Astrocyte (in vitro differentiated cells and primary cell): ENCODE measurements around the gene SARNP. TPM values are rescaled to one million over a fixed set of nuclear protein-coding genes. Genes with fewer than 3 reads are reported as not detected.
A peak's percentile ranks its signal among the peaks of the same experiment; 100 is the strongest.

Experiments used
- DNase-seq: peaks from one replicate; pipeline ENCODE4 v3.0.0-alpha.2; 2010; ENCODE audit warnings: low read depth
- FAIRE-seq: peaks from 2 replicates; lab custom pipeline; 2011; peaks lifted over from hg19 to GRCh38; lab: Jason Lieb, UNC
- H2AFZ ChIP-seq: 2 replicates; pipeline ENCODE4 v1.6.0; 2012; ENCODE audit warnings: low read depth, low read length, inconsistent platforms
- H3K27ac ChIP-seq: 2 replicates; pipeline ENCODE4 v1.5.1; 2011; ENCODE audit warnings: low read depth, low read length, inconsistent platforms
- H3K27me3 ChIP-seq: 2 replicates; pipeline ENCODE4 v1.6.0; 2011; ENCODE audit warnings: low read length, inconsistent platforms; ENCODE audit not compliant: insufficient read depth
- H3K36me3 ChIP-seq: 2 replicates; pipeline ENCODE4 v1.5.1; 2011; ENCODE audit warnings: low read length, inconsistent platforms; ENCODE audit not compliant: insufficient read depth
- H3K4me1 ChIP-seq: 2 replicates; pipeline ENCODE4 v1.5.1; 2011; ENCODE audit warnings: low read length, inconsistent platforms; ENCODE audit not compliant: insufficient read depth
- H3K4me2 ChIP-seq: 2 replicates; pipeline ENCODE4 v1.6.0; 2012; ENCODE audit warnings: low read length, inconsistent platforms
- H3K4me3 ChIP-seq: 2 replicates; pipeline ENCODE4 v1.5.1; 2011; ENCODE audit warnings: low read depth, mild to moderate bottlenecking, low read length, inconsistent platforms; ENCODE audit not compliant: insufficient read depth
- H3K79me2 ChIP-seq: 2 replicates; pipeline ENCODE4 v1.6.0; 2012; ENCODE audit warnings: mild to moderate bottlenecking, low read length, inconsistent platforms; ENCODE audit not compliant: insufficient read depth
- H3K9ac ChIP-seq: 2 replicates; pipeline ENCODE4 v1.6.0; 2012; ENCODE audit warnings: mild to moderate bottlenecking, low read length, inconsistent platforms
- H3K9me3 ChIP-seq: 2 replicates; pipeline ENCODE4 v1.5.1; 2012; ENCODE audit warnings: low read depth, mild to moderate bottlenecking, low read length, inconsistent platforms; ENCODE audit not compliant: insufficient read depth
- H4K20me1 ChIP-seq: 2 replicates; pipeline ENCODE4 v1.6.0; 2012; ENCODE audit warnings: low read length, inconsistent platforms; ENCODE audit not compliant: insufficient read depth
- H3K27ac Mint-ChIP-seq: one replicate; pipeline ENCODE4 v1.8.0; 2021; ENCODE audit warnings: mild to moderate bottlenecking, mixed read lengths; ENCODE audit not compliant: unreplicated experiment
- H3K27me3 Mint-ChIP-seq: one replicate; pipeline ENCODE4 v1.8.0; 2021; ENCODE audit warnings: low read depth, mixed read lengths; ENCODE audit not compliant: unreplicated experiment
- H3K36me3 Mint-ChIP-seq: one replicate; pipeline ENCODE4 v1.8.0; 2021; ENCODE audit warnings: low read depth, mixed read lengths; ENCODE audit not compliant: unreplicated experiment
- H3K4me1 Mint-ChIP-seq: one replicate; pipeline ENCODE4 v1.8.0; 2021; ENCODE audit warnings: low read depth, mixed read lengths; ENCODE audit not compliant: unreplicated experiment
- H3K4me3 Mint-ChIP-seq: one replicate; pipeline ENCODE4 v1.8.0; 2021; ENCODE audit warnings: mild to moderate bottlenecking, moderate library complexity, mixed read lengths; ENCODE audit not compliant: unreplicated experiment
- H3K9me3 Mint-ChIP-seq: one replicate; pipeline ENCODE4 v1.8.0; 2021; ENCODE audit warnings: mild to moderate bottlenecking, mixed read lengths; ENCODE audit not compliant: unreplicated experiment
- CTCF ChIP-seq: IDR thresholded peaks from 2 replicates; pipeline ENCODE4 v1.5.1; 2011; ENCODE audit warnings: low read depth, mild to moderate bottlenecking, inconsistent platforms, low read length, moderate library complexity; ENCODE audit not compliant: insufficient read depth
- EZH2 ChIP-seq: IDR thresholded peaks from 2 replicates; pipeline ENCODE4 v1.6.1; 2012; ENCODE audit warnings: mild to moderate bottlenecking, low read length, inconsistent platforms; ENCODE audit not compliant: insufficient read depth
- total RNA-seq: library from RNA; stranded (reverse); gene quantifications from 2 replicates; pipeline ENCODE4 v1.2.1, GENCODE V29; 2021

The SARNP gene
- total RNA-seq, 1 donor from 2014 or later, result 105 TPM

- Histone ChIP-seq H3K9ac (peak overlapping the region; percentile 21), H3K4me1 (peaks cover 22% of the 10 kb centered on the region), H3K9me3 (no peaks in the 10 kb centered on the region), H3K4me2 (peak overlapping the region; percentile 90), H3K79me2 (peaks cover 25% of the 10 kb centered on the region), H3K36me3 (no peaks in the 10 kb centered on the region), H3K27me3 (peaks cover 3% of the 10 kb centered on the region), H4K20me1 (no peaks in the 10 kb centered on the region), H2AFZ (peak overlapping the region; percentile 22), H3K4me3 (no peak overlapping the region), H3K27ac (no peak overlapping the region)
- Mint-ChIP-seq H3K4me1 (peaks cover 22% of the 10 kb centered on the region), H3K27ac (peak overlapping the region; percentile 47), H3K4me3 (peak overlapping the region; percentile 85), H3K27me3 (peaks cover 35% of the 10 kb centered on the region), H3K36me3 (no peaks in the 10 kb centered on the region), H3K9me3 (no peaks in the 10 kb centered on the region)
- DNase-seq, result no peak
- FAIRE-seq, result no peak
- TF ChIP-seq CTCF, result no peak
- no peak for TF ChIP-seq EZH2
Observed at GRCh38 chr12:55708695-55709233, 108.8 kb downstream of the SARNP start.

- H3K4me1 Mint-ChIP-seq, result peaks cover 23% of the 10 kb centered on the region
- H3K27me3 ChIP-seq, result peaks cover 3% of the 10 kb centered on the region
- H3K9me3 Mint-ChIP-seq, result no peaks in the 10 kb centered on the region
- peaks cover 32% of the 10 kb centered on the region for H3K79me2 ChIP-seq
- H3K4me2 ChIP-seq, result peak within 1 kb of the TSS; percentile 90
- H3K9me3 ChIP-seq, result no peaks in the 10 kb centered on the region
- peak within 1 kb of the TSS; percentile 33 for H3K9ac ChIP-seq
- peaks cover 33% of the 10 kb centered on the region for H3K27me3 Mint-ChIP-seq
- DNase-seq (no peak), FAIRE-seq (no peak)
- H3K4me1 ChIP-seq, result peaks cover 20% of the 10 kb centered on the region
- no peaks in the 10 kb centered on the region for H4K20me1 ChIP-seq
- no peaks in the 10 kb centered on the region for H3K36me3 Mint-ChIP-seq
- no peaks in the 10 kb centered on the region for H3K36me3 ChIP-seq
- TF ChIP-seq EZH2 (no peak), CTCF (no peak)
- peak within 1 kb of the TSS; percentile 85 for H3K4me3 Mint-ChIP-seq
- peak within 1 kb of the TSS; percentile 47 for H3K27ac Mint-ChIP-seq
- H3K27ac ChIP-seq, result no peak within 1 kb of the TSS
- H2AFZ ChIP-seq, result peak within 1 kb of the TSS; percentile 76
- peak within 1 kb of the TSS; percentile 55 for H3K4me3 ChIP-seq
Observed at GRCh38 chr12:55707841-55708694, 109.5 kb downstream of the SARNP start, which contains the start of gene ITGA7. TSS of gene ITGA7 (minus strand) at chr12:55707904. CDS start at chr12:55707682, 222 bp downstream.

Other genes starting within 250 kb of the SARNP start
- gene OR2AP1, start 245.3 kb downstream of the SARNP start, total RNA-seq, result not detected in 2 replicates
- not detected in 2 replicates for gene OR10P1, start 180.8 kb downstream of the SARNP start, total RNA-seq
- 20.4 and 26.5 TPM in 2 replicates for gene ITGA7, start 109.8 kb downstream of the SARNP start, total RNA-seq
- 49.2 and 51.0 TPM in 2 replicates for gene BLOC1S1, start 101.7 kb downstream of the SARNP start, total RNA-seq
- 1.4 and 2.1 TPM in 2 replicates for gene RDH5, start 97.3 kb downstream of the SARNP start, total RNA-seq
- gene CD63, start 88.7 kb downstream of the SARNP start, total RNA-seq, result 965 and 1,014 TPM in 2 replicates
- 25.3 and 28.9 TPM in 2 replicates for gene GDF11, start 74.6 kb downstream of the SARNP start, total RNA-seq
- 54.8 and 58.9 TPM in 2 replicates for gene ORMDL2, start 317 bp upstream of the SARNP start, total RNA-seq
- 26.3 and 29.7 TPM in 2 replicates for gene DNAJC14, start 11.9 kb upstream of the SARNP start, total RNA-seq
- 3.6 and 4.7 TPM in 2 replicates for gene MMP19, start 25.2 kb upstream of the SARNP start, total RNA-seq
- 31.5 and 33.6 TPM in 2 replicates for gene PYM1, start 110.2 kb upstream of the SARNP start, total RNA-seq
- gene DGKA, start 113.4 kb upstream of the SARNP start, total RNA-seq, result 108 and 118 TPM in 2 replicates
- gene PMEL, start 148.3 kb upstream of the SARNP start, total RNA-seq, result 3.9 and 13.8 TPM in 2 replicates
- gene CDK2, start 149.1 kb upstream of the SARNP start, total RNA-seq, result 37.8 and 44.3 TPM in 2 replicates
- 110 and 127 TPM in 2 replicates for gene RAB5B, start 156.4 kb upstream of the SARNP start, total RNA-seq
- 13.6 and 14.3 TPM in 2 replicates for gene SUOX, start 179.6 kb upstream of the SARNP start, total RNA-seq
- 5.6 and 6.9 TPM in 2 replicates for gene IKZF4, start 203.3 kb upstream of the SARNP start, total RNA-seq
- gene RPS26, start 224.2 kb upstream of the SARNP start, total RNA-seq, result 39.4 and 45.9 TPM in 2 replicates